GM21526 (cell line): ENCODE results near the gene OR5B3.
"Not testable (repeated sequence)": the region's sequence is repeated elsewhere in the genome, so short reads cannot be mapped to it uniquely, and the experiment has no call there.

ENCODE experiments used
- ATAC-seq: cut with Tn5 transposase; IDR thresholded peaks from one replicate; pipeline ENCODE4 v1.9.1; 2021; ENCODE audit warnings: moderate library complexity; ENCODE audit not compliant: unreplicated experiment, low FRiP score

The OR5B3 gene

DNA sequence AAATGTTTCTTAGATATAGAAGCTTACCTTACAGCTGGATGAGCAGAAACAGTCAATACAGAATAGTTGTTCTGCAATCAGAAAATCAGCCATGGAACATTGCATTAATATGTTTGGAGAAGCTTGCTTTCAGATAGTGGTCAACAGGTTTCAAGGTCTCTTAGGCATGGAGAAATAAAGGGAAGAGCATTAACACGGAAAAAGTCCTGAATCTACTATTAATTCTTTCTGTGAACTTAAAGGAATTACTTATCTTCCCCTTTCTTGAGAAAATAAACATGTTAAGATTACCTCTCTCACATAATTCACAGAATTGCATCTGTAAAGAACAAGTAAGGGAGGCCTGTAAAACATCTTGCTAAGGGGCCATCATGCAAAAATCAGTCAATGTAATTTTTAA, at the start of gene OR5B3:
Gene OR5B3 (minus strand): TSS at position 101 of the 400 bp plus-strand sequence. CDS start 3,465 bp downstream, outside the sequence.
- ATAC-seq: no peak

DNA sequence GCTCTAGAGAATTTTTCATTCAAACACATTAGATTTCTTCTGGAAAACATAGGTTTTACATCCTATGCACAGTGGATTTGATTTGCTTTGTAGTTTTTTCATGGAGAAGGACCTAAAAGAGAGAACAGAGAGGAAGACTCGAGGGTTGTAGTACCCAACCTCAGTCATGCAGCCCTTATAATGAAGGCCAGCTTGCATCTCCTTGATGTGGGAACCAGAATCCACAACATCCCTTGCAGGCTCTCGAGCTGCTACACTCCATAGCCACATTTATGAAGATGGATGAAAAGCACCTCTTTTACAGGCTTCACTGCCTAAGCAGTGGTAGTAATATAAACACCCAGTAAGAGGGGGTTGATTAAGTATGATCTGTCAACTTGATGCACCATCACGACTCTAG, 44.9 kb upstream of the OR5B3 start:
- no peak for ATAC-seq

DNA sequence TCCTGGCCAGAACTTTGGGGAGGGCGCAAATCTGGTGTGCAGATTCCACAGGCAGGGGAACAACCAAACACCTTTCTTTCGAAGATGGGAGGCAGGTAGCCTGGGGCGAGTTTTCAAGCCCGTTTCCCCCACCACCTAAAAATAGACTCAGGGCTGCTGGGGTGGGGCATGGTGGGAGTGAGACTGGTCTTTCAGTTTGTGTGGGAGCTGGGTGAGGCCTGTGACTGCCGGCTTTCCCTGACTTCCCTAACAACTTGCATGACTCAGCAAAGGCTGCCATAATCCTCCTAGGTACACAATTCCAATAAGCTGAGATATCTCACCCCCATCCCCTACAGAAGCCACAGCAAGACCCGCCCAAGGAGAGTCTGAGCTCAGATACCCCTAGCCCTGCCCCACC, 39.6 kb upstream of the OR5B3 start:
- no peak for ATAC-seq

DNA sequence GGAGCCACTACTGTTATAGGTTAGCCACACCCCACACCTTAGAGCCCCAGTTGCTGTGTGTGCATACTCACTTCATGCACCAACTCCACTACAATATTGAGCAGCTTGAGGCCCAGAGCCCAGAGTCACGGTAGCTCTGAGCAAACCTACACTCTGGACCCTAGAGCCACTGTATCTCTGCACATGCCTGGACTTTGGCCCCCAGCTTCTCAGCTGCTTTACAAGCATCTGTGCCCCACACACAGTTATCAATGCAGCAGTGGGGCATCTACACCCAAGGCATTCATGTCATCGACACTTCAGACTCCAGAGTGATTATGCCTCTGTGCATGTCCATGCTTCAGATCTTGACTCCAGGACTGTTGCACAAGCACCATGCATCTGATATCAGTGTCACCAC, 37.6 kb upstream of the OR5B3 start:
- ATAC-seq: no peak

DNA sequence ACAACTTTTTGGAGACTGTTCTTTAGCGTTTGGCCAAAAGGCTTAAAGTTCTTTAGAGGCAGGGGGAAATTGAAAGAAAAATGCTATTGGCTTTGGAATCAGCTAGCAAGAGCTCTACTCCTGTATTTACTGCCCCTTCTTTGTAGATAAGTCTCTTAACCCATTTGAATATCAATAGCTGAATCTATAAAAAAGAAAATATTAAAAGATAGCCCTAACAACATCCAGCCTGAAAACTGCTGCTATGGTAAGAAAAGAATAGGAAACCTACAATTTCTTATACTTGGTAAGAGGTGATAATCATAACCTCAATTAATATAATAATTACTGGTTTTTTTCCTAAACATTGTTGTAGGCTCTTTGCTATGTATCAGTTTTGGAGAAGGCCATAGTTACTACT, 35.5 kb upstream of the OR5B3 start, which contains the start of gene OR5B12:
Gene OR5B12 (minus strand): TSS at position 101 of the 400 bp plus-strand sequence. CDS start 2,085 bp downstream, outside the sequence.
- ATAC-seq: no peak

DNA sequence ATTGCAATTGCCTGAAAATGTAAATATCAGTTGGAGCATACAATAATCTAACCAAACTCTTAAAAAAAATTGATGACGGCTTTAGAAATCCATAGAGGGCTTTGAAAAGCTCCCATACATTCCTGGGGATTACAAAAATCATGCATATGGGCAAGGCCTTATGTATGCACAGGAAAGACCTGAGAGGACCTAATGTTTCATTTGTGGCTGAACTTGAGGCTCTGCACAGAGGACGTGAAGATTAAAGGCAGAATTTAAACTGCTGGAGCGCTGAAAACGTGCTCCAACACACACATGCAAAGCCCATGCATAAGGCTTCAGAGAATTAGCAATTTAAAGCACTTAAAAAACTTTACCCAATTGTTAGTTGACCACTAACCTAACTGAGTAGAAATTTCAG, 31.8 kb upstream of the OR5B3 start:
- ATAC-seq: no peak

DNA sequence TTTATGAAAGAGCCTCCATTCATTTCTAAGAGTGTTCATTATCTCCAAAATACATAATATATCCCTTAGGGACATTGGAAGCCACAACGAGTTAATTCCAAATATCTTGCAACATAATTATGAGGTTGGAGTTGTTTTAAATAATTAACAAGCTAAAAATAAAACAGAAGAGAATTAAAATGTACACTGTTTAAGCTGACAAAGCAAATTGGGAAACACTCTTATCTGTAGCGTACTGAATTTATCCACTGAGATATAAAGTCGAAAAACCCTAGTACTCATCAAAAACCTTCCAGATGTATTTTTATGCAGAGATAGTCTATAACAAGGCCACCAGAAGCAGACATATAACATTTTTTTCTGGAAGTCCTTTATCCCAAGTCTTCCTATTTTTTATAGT, 27.5 kb upstream of the OR5B3 start:
- no peak for ATAC-seq

DNA sequence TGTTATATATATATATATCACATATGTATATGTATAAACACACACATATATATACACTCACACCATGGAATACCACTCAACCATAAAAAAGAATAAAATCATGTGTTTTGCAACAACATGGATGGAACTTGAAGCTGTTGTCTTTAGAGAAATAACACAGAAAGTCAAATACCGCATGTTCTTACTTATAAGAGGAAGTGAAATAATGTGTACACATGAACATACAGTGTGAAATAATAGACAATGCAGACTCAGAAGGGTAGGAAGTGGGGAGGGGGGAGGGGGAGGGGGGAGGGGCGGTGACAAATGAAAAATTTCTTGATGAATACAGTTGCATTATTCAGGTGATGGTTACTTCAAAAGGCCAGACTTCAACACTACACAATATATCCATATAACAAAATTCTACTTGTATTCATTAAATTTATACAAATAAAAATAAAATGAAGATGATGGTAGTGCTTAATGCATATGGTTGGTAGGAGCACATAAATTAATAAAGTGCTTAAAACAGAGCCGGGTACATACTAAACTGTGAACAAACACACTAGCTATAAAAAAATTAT, 27.0 kb upstream of the OR5B3 start:
- peak; percentile 77 for ATAC-seq

DNA sequence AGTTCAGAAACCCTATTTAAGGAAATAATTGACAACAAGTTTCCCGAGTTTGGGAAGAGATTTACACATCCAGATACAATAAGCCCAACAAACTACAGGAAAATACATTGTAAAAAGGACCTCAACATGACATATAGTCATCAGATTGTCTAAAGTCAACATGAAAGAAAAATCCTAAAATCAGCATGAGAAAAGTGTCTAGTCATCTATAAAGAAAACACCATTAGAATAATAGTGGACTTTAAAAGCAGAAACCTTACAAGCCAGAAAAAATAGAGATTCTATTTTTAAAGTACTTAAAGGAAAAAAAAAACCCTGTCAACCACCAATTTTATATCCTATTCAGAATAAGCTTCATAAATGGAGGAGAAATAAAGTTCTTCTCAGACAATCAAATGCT, 22.6 kb upstream of the OR5B3 start:
- no peak for ATAC-seq

DNA sequence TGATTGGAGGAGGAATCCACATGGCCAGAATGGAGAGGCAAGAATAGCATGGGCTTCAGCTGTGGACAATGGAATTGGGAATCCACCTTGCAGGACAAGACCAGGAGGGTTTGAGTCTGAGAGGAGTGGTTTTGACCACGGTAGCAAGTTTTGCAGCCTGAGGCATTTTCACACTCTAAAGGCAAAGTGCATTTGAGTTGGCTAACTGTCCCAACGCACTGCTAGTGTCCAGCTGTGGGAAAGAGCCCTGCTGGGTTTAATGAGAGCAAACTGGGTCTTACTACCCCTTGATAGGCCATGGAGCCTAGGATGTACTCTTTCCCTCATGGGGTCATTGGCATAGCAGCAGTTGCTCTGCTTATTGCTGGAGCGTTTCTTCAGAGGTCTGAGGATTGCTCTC, 21.3 kb upstream of the OR5B3 start, which contains the start of gene OR5B2:
Gene OR5B2 (minus strand): TSS at position 101 of the 400 bp plus-strand sequence. CDS start 4,860 bp downstream, outside the sequence.
- no peak for ATAC-seq

DNA sequence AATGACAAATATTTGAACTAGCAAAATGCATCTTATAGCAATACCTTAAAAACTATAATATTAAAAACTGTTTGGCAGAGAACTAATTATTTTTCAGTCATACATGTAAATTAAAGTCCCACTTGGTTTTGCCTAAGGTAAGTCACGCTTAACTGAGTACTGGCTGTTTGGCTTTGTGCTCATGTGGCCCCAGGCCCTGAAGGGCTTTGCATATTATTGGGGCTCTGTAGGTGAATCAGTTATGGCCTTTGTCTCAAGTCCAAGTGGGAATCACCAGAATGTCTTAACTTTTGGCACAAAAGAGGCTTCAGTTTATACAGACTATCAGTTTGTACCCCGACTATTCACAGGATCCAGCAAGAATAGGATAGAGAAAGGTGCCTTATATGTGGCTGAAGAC, 7.1 kb downstream of the OR5B3 start:
- not testable (repeated sequence) for ATAC-seq

DNA sequence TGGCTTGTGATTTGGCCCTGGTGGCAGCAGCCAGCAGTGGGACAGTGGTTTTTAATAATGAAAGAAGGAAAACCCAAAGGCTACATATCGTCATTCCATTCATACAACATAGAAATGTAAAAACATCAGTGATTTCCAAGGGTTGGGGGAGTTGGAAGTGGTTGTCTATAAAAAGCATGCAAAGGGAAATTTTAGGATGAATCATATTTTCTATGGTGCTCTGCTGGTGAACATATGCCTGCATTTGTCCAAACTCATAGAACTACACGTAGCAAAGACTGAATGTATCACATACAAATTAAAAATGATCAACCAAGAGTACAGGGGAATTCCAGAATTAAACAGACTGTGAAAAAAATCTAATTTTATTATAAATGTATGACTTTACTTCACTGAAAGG, 11.1 kb downstream of the OR5B3 start:
- no peak for ATAC-seq

DNA sequence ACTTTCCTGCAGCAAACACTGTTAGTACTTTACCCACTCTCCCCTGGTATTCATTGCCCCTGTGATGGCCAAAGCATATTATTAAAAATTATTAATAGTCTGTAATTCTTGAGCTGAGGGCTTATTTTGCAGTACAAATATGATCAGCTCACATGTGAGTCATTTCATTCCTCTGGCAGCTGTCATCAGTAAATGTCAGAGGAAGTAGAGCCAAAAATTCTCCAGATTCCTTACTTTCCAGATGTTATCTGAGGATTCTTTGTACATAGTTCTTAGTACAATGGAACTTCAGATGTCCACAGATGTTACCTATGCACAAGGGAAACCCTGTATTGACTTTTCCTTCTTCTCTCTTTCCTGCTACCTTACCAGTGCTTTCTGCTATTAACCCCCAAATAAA, 12.5 kb downstream of the OR5B3 start:
- no peak for ATAC-seq

DNA sequence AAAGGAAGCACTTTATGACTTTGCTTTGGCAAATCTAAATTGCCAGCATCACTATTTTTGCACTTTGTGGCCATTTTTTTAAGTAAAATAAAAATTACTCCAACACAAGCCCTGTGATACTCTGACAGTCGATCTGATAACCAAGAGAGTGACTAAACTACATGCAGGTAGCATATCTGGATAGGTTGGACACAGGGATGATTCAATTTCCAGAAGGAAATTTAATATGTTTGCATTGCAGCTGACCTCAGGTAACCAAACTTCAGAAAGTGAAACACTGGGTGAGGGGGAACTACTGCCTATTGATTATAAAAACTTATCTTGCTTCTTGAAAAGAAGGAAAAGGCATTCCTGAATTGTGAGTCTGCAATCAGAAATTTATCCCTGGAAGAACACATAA, 13.9 kb downstream of the OR5B3 start:
- ATAC-seq: no peak

DNA sequence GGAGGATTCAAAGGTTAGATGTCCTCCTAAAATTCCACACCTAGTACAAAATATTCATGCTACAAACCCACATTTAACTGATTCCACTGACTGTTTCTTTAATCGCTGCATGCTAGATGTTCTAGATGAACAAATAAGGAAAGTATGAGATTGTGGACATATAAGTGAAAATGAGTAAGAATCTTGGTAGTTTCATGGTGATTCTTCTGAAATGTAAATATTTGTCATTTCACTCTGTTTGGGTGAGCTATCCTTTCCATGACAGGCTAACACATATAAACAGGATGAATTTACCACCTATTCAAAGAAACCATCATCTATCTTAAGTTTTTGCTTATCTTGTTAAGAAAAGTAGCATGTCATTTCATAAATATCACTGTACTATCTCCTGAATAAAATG, 14.8 kb downstream of the OR5B3 start:
- no peak for ATAC-seq

DNA sequence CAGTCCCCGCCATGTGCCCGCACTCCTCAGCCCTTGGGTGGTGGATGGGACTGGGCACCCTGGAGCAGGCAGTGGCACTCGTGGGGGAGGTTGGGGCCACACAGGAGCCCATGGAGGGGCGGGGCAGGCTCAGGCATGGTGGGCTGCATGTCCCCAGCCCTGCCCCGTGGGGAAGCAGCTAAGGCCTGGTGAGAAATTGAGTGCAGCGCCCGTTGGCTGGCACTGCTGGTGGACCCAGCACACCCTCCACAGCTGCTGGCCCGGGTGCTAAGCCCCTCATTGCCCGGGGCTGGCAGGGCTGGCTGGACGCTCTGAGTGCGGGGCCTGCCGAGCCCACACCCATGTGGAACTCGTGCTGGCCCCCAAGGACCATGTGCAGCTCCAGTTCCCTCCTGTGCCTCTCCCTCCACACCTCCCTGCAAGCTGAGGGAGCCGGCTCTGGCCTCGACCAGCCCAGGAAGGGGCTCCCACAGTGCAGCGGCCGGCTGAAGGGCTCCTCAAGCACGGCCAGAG, 16.1 kb downstream of the OR5B3 start:
- ATAC-seq: no peak

DNA sequence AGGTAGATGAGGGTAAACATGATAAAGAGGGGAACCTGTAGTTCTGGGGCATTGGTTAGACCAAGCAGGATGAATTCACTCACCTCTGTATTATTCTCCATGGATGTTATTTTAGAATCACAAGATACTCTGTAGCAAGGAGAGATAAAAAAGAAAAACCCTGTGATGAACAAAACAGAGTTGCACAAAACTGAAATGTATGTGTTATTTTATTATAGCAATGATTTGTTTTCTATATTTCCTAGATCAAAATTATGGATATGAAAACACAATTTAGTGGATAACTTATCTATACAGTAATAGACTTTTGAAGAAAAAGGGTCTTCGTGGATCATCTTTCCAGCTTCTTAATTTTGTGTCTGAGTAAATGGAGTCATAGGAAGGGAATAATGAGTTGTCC, 47.7 kb downstream of the OR5B3 start, which contains the start of gene OR5B17:
Gene OR5B17 (minus strand): TSS at position 101 of the 400 bp plus-strand sequence. CDS start 0 bp downstream, at position 101.
- no peak for ATAC-seq

DNA sequence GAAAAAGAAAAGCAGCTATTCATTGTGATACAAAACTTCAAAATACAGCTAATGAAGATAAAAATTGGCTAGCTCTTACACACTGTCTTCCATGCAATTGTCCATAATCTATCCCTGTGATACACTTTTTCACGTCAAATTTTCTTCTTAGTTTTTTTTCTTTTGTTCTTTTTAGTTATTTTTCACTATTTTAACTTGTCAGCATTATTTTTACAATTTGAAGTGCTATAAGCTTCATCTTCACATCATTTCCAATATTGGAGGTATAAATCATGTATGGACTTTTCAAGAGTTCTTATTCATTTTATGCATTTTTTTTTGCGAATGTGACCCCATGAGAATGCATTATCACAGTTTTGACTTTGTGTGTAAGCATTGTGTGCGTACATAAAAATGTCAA, 51.9 kb downstream of the OR5B3 start:
- no peak for ATAC-seq
